Thoracic aorta (tissue), 2 donors: ENCODE measurements around the gene LURAP1L. TPM values are rescaled to one million over a fixed set of nuclear protein-coding genes. Genes with fewer than 3 reads are reported as not detected.

Experiments
- ATAC-seq: fragments of 150-250 bp; one replicate; pipeline ENCODE4 v1.8.0; 2017; ENCODE audit warnings: low read depth; ENCODE audit not compliant: insufficient number of reproducible peaks, low FRiP score
- DNase-seq: peaks from one replicate; pipeline ENCODE4 v3.0.0-alpha.2; 2020; ENCODE audit warnings: low spot score
- H3K27ac ChIP-seq, 2 donors: fragments of 200-600 bp; sonication (generic); 1 replicate in 1 of 2; 2 replicates in 1 of 2; pipeline ENCODE4 v1.5.1; 2016; ENCODE audit warnings: mild to moderate bottlenecking in 2 of 2, moderate library complexity in 2 of 2
- H3K27me3 ChIP-seq: fragments of 200-600 bp; sonication (generic); replicated peaks from 2 replicates; pipeline ENCODE4 v1.6.0; 2016; ENCODE audit warnings: mild to moderate bottlenecking; ENCODE audit not compliant: insufficient read depth
- H3K36me3 ChIP-seq: fragments of 200-600 bp; sonication (generic); one replicate; pipeline ENCODE4 v1.5.1; 2016
- H3K4me1 ChIP-seq, 2 donors: fragments of 200-600 bp; sonication (generic); 1 replicate in 1 of 2; 2 replicates in 1 of 2; pipeline versions ENCODE4 v1.5.1 to v1.6.0; 2016; ENCODE audit warnings: low read depth in 2 of 2, mild to moderate bottlenecking in 1 of 2; ENCODE audit not compliant: control insufficient read depth in 1 of 2
- H3K4me3 ChIP-seq: fragments of 200-600 bp; sonication (generic); 2 replicates; pipeline ENCODE4 v1.5.1; 2016; ENCODE audit warnings: mild to moderate bottlenecking
- H3K9me3 ChIP-seq: fragments of 200-600 bp; sonication (generic); 2 replicates; pipeline ENCODE4 v1.5.1; 2016
- total RNA-seq, 2 donors: library from RNA; depleted of rRNA; stranded (reverse); fragments of >200 nt; gene quantifications; one replicate each; pipeline versions ENCODE4 v1.1.0 to v1.2.3, GENCODE V29; 2016
- TF ChIP-seq, protein P1 (sequence below): fragments of 200-600 bp; sonication (generic); IDR thresholded peaks from one replicate; pipeline ENCODE4 v1.5.1; 2019; ENCODE audit warnings: antibody characterized with exemption

Gene LURAP1L
- total RNA-seq, 2 donors from 2014 or later = 10.3 to 14.7 TPM

GRCh38 chr9:12790001-12790400, 15.2 kb downstream of the LURAP1L start:
- peaks cover 29 to 59% of the 10 kb centered on the region in 2 donors for H3K4me1 ChIP-seq
- TF ChIP-seq, protein P1, sequence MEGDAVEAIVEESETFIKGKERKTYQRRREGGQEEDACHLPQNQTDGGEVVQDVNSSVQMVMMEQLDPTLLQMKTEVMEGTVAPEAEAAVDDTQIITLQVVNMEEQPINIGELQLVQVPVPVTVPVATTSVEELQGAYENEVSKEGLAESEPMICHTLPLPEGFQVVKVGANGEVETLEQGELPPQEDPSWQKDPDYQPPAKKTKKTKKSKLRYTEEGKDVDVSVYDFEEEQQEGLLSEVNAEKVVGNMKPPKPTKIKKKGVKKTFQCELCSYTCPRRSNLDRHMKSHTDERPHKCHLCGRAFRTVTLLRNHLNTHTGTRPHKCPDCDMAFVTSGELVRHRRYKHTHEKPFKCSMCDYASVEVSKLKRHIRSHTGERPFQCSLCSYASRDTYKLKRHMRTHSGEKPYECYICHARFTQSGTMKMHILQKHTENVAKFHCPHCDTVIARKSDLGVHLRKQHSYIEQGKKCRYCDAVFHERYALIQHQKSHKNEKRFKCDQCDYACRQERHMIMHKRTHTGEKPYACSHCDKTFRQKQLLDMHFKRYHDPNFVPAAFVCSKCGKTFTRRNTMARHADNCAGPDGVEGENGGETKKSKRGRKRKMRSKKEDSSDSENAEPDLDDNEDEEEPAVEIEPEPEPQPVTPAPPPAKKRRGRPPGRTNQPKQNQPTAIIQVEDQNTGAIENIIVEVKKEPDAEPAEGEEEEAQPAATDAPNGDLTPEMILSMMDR = no peak
- peak overlapping the region in 1 of 2 donors; percentile 47 for H3K27ac ChIP-seq

DNA sequence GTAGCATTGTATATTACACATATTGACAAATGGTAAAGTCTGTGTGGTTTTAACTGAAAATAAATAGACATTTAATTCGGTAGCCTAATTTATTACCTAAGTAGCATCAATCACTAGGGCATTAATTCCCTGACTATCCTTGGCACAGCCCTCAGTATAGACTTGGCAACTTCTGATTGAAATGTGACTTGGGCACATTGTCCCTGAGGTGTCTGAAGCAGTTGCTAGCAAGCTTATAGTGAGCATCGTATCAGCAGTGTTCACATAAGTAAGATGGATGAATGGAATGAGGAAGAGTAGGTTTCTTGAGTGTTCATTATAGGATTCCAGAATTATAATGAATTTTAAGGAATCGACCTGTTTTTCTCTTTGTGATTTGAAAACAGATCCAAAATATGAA, 16.1 kb downstream of the LURAP1L start:
- peak overlapping the region in 1 of 2 donors; percentile 47 for H3K27ac ChIP-seq

More at GRCh38 chr9:12790001-12790400, 15.2 kb downstream of the LURAP1L start:
- no peaks in the 10 kb centered on the region for H3K36me3 ChIP-seq
- H3K9me3 ChIP-seq = no peaks in the 10 kb centered on the region
- DNase-seq = no peak
- H3K27me3 ChIP-seq = no peaks in the 10 kb centered on the region
- no peak overlapping the region for H3K4me3 ChIP-seq
- no peak for ATAC-seq

GRCh38 chr9:12794101-12794799, 19.4 kb downstream of the LURAP1L start:
- no peak for DNase-seq
- H3K27ac ChIP-seq = no peak overlapping the region
- no peak overlapping the region for H3K4me3 ChIP-seq
- H3K9me3 ChIP-seq = no peaks in the 10 kb centered on the region
- no peaks in the 10 kb centered on the region for H3K36me3 ChIP-seq
- peaks cover 23 to 57% of the 10 kb centered on the region in 2 donors for H3K4me1 ChIP-seq
- ATAC-seq = no peak
- TF ChIP-seq, protein P1 = no peak
- no peaks in the 10 kb centered on the region for H3K27me3 ChIP-seq

More for the DNA sequence above, 16.1 kb downstream of the LURAP1L start:
- Histone ChIP-seq H3K4me3 (no peak overlapping the region), H3K4me1 (peaks cover 20 to 50% of the 10 kb centered on the region in 2 donors), H3K27me3 (no peaks in the 10 kb centered on the region), H3K9me3 (no peaks in the 10 kb centered on the region), H3K36me3 (no peaks in the 10 kb centered on the region)
- no peak for DNase-seq
- no peak for ATAC-seq
- TF ChIP-seq, protein P1 = no peak

DNA sequence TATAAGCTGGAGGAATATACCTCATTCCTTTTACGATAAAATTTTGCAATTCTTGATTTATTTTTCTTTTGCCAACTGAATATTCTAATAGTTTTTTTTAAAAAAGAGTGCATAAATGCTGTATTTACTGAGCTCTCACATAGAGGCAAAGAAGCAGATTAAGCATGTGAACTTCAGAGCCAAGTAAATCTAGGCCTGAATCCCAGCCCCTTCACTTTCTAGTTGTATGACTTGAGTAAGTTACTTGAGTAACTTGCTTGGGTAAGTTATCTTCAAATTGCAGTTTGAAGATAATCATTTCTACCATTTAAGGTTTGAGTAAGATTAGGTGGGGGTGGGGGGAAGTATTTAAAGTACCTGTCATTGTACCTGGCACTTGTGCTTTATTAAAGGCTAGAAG, 21.8 kb downstream of the LURAP1L start:
- H3K9me3 ChIP-seq = no peaks in the 10 kb centered on the region
- H3K4me3 ChIP-seq = no peak overlapping the region
- H3K27me3 ChIP-seq = no peaks in the 10 kb centered on the region
- H3K4me1 ChIP-seq = peaks cover 6 to 41% of the 10 kb centered on the region in 2 donors
- no peaks in the 10 kb centered on the region for H3K36me3 ChIP-seq
- DNase-seq (no peak), ATAC-seq (no peak)
- TF ChIP-seq, protein P1 = no peak
- no peak overlapping the region for H3K27ac ChIP-seq

GRCh38 chr9:12797037-12797436, 22.2 kb downstream of the LURAP1L start:
- no peaks in the 10 kb centered on the region for H3K27me3 ChIP-seq
- no peak overlapping the region for H3K4me3 ChIP-seq
- ATAC-seq = no peak
- H3K4me1 ChIP-seq = peaks cover 6 to 41% of the 10 kb centered on the region in 2 donors
- no peak for DNase-seq
- no peaks in the 10 kb centered on the region for H3K9me3 ChIP-seq
- H3K27ac ChIP-seq = no peak overlapping the region
- no peaks in the 10 kb centered on the region for H3K36me3 ChIP-seq
- TF ChIP-seq, protein P1 = no peak
